HepG2 (cell line): ENCODE measurements around the gene FGD2. TPM values are rescaled to one million over a fixed set of nuclear protein-coding genes. Genes with fewer than 3 reads are reported as not detected.

Source experiments
- ATAC-seq: fragments of 200-7000 bp; cut with Tn5 transposase; 3 replicates; pipeline ENCODE4 v1.9.1; 2020; ENCODE audit warnings: mild to moderate bottlenecking, moderate library complexity
- BruUV-seq: library from RNA; stranded (reverse); fragments of 400-500 nt; replicated peaks from 2 replicates; lab custom pipeline; 2021; lab: Mats Ljungman, UMichigan
- CTCF ChIA-PET: fragments of 300-600 bp; formaldehyde crosslinking; extraction: SDS; loops from one replicate; lab custom pipeline; 2021; ENCODE audit warnings: low total read pairs, inconsistent platforms, low intra/inter-chr PET ratio; lab: Yijun Ruan, JAX
- POLR2A ChIA-PET: fragments of 350-600 bp; sonication (Branson Sonifier 250); formaldehyde crosslinking; loops from one replicate; lab custom pipeline; 2020; ENCODE audit warnings: antibody characterized with exemption, inconsistent platforms; lab: Yijun Ruan, JAX
- DNase-seq: peaks from one replicate; pipeline ENCODE4 v3.0.0-alpha.2; 2015; ENCODE audit warnings: low spot score
- FAIRE-seq: peaks from 3 replicates; lab custom pipeline; 2011; peaks lifted over from hg19 to GRCh38; lab: Jason Lieb, UNC
- H2AFZ ChIP-seq: one replicate; pipeline ENCODE4 v1.6.1; 2011; ENCODE audit warnings: low read length, inconsistent platforms
- H3K27ac ChIP-seq: fragments of 300-600 bp; 3 replicates; pipeline ENCODE4 v1.8.0; 2011; ENCODE audit warnings: mixed run types, mild to moderate bottlenecking, mixed read lengths, low read length, inconsistent platforms; ENCODE audit not compliant: insufficient read depth; ENCODE audit errors: extremely low read length
- H3K27me3 ChIP-seq, 2 experiments: fragments of 200-600 bp in 1 of 2; 2 replicates in 1 of 2; 3 replicates in 1 of 2; pipeline versions ENCODE4 v1.6.0 to v1.8.0; 2011; ENCODE audit warnings: low read length in 2 of 2, mild to moderate bottlenecking in 2 of 2, moderate library complexity in 2 of 2, inconsistent platforms in 1 of 2; ENCODE audit not compliant: insufficient read depth in 2 of 2, control insufficient read depth in 1 of 2
- H3K36me3 ChIP-seq, 2 experiments: fragments of 200-600 bp in 1 of 2; replicated peaks in 1 of 2; 2 replicates in 1 of 2; 3 replicates in 1 of 2; pipeline versions ENCODE4 v1.5.1 to v1.8.0; 2011; ENCODE audit warnings: low read length in 2 of 2, inconsistent platforms in 1 of 2; ENCODE audit not compliant: insufficient read depth in 2 of 2, control insufficient read depth in 1 of 2
- H3K4me1 ChIP-seq: 2 replicates; pipeline ENCODE4 v1.5.1; 2012; ENCODE audit warnings: low read length, inconsistent platforms; ENCODE audit not compliant: insufficient read depth
- H3K4me2 ChIP-seq: 2 replicates; pipeline ENCODE4 v1.6.0; 2011; ENCODE audit warnings: low read depth, low read length, inconsistent platforms
- H3K4me3 ChIP-seq, 3 experiments: fragments of 200-600 bp in 1 of 3; sonication (generic), shearing (Covaris generic) in 1 of 3; replicated peaks in 1 of 3; 2 replicates each; pipeline ENCODE4 v1.5.1; 2011 to 2016; ENCODE audit warnings: low read length in 3 of 3, inconsistent platforms in 2 of 3, low read depth in 2 of 3, mild to moderate bottlenecking in 2 of 3, control low read depth in 1 of 3, mixed read lengths in 1 of 3; ENCODE audit not compliant: insufficient read depth in 1 of 3
- H3K79me2 ChIP-seq: one replicate; pipeline ENCODE4 v1.6.1; 2011; ENCODE audit warnings: low read length, inconsistent platforms; ENCODE audit not compliant: insufficient read depth
- H3K9ac ChIP-seq: 2 replicates; pipeline ENCODE4 v1.6.0; 2011; ENCODE audit warnings: mild to moderate bottlenecking, low read depth, low read length, inconsistent platforms; ENCODE audit not compliant: insufficient read depth
- H3K9me3 ChIP-seq: 2 replicates; pipeline ENCODE4 v1.5.1; 2012; ENCODE audit warnings: mild to moderate bottlenecking, low read length
- H4K20me1 ChIP-seq: 2 replicates; pipeline ENCODE4 v1.6.0; 2011; ENCODE audit warnings: inconsistent platforms, mild to moderate bottlenecking, low read length, moderate library complexity; ENCODE audit not compliant: insufficient read depth
- NPAS2 ChIP-seq: sonication (generic); formaldehyde crosslinking; IDR thresholded peaks from 2 replicates; pipeline ENCODE4 v1.8.0; 2022; ENCODE audit warnings: mild to moderate bottlenecking, missing genetic modification reagents, borderline replicate concordance
- PHF21A ChIP-seq: sonication (generic); formaldehyde crosslinking; IDR thresholded peaks from 2 replicates; pipeline ENCODE4 v1.5.0; 2020; ENCODE audit warnings: mild to moderate bottlenecking, missing genetic modification reagents
- PLRG1 ChIP-seq: fragments of 450-650 bp; conservative IDR thresholded peaks from 2 replicates; pipeline ENCODE4 v1.6.1; 2016
- RBFOX2 ChIP-seq: fragments of 200-400 bp; formaldehyde crosslinking; IDR thresholded peaks from 2 replicates; pipeline ENCODE4 v1.6.1; 2017; ENCODE audit warnings: low read depth, mild to moderate bottlenecking, low read length
- ZFP90 ChIP-seq: sonication (generic); formaldehyde crosslinking; IDR thresholded peaks from 2 replicates; pipeline ENCODE4 v1.8.0; 2022; ENCODE audit warnings: missing genetic modification reagents, mild to moderate bottlenecking, inconsistent platforms, borderline replicate concordance
- ZNF430 ChIP-seq: sonication (generic); formaldehyde crosslinking; IDR thresholded peaks from 2 replicates; pipeline ENCODE4 v1.9.0; 2021; ENCODE audit warnings: mild to moderate bottlenecking, missing genetic modification reagents
- WGBS: methylation state at CpG from one replicate; pipeline ENCODE4 v1.1.6; 2017; ENCODE audit warnings: low lambda C conversion rate; 5-methylcytosine and 5-hydroxymethylcytosine counted together
- in situ Hi-C: cut with HindIII; loops from 2 replicates; pipeline ENCODE4 v1.10.0; 2017; ENCODE audit warnings: low pct_unique_long_range_greater_than_20kb; ENCODE audit not compliant: extremely low pct_ligation_motif_present
- intact Hi-C: fragments of 100-400 bp; cut with micrococcal nuclease; formaldehyde crosslinking; loops from one replicate; pipeline ENCODE4 v1.10.0; 2022; ENCODE audit not compliant: unreplicated experiment
- polyA plus RNA-seq, 8 experiments: library from polyadenylated mRNA; depleted of rRNA in 3 of 8; stranded (reverse) in 7 of 8; unstranded in 1 of 8; fragments of >200 nt; fragmentation: Illumina TruSeq in 4 of 8; extraction: Trizol in 4 of 8; gene quantifications; 2 replicates each; pipeline versions ENCODE4 v1.2.1 to v1.2.3, GENCODE V29; 2011 to 2016; ENCODE audit warnings: low read depth in 4 of 8, missing spikeins in 1 of 8, mixed read lengths in 1 of 8; ENCODE audit not compliant: insufficient read depth in 1 of 8
- total RNA-seq, 5 experiments: library from RNA; depleted of rRNA; stranded (reverse); fragments of >200 nt; fragmentation: Illumina TruSeq; extraction: Trizol; gene quantifications; 2 replicates each; pipeline ENCODE4 v1.2.3, GENCODE V29; 2016; ENCODE audit warnings: low read depth in 1 of 5

FGD2 gene
- total and polyA plus RNA-seq, 2 of the 13 experiments (the other 11 are each of a cell fraction or from before 2014, with no cell fraction given) = not detected

DNA sequence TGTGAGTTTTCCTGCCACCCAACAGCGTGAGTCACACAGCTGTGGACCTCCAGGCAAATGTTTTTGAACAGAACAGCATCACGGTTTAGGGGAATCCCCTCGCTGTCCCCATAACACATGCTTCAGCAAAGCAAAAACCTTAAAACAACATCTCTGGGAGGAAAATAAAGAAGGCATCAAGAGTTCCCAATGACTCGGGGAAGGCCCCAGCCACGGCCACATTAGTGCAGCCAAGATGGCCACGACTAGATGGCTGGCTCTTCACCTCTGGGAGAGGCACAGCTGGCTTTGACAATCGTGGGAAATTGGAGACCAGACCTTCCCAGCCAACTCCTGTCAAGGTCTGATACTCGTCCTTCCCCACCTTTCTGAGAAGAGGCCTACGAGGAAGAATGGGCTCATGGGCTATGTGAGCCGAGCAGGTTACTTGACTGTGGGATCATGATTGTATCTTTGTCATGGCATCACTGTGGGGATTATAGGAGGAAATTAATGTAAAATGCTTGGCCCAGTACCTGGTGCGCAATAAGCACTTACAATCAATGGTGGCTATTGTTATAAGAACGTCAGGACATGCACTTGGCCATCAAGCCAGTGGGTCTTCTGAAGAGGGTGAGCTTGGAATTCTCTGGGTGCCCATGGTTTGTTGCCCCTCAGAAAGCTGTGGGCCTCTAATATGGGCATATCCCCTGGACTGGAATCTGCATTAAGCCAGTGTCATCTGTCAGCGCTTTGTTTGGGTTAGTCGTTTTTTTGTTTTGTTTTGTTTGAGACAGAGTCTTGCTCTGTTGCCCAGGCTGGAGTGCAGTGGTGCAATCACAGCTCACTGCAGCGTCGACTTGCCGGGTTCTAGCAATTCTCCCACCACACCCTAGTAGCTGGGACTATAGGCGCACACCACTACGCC lies 43.6 kb downstream of the FGD2 start (continued):
- no peak for TF ChIP-seq ZFP90
- TF ChIP-seq RBFOX2 = no peak
- TF ChIP-seq NPAS2 (CRISPR knock-in tag) = no peak
- TF ChIP-seq PHF21A (CRISPR knock-in tag) = no peak

DNA sequence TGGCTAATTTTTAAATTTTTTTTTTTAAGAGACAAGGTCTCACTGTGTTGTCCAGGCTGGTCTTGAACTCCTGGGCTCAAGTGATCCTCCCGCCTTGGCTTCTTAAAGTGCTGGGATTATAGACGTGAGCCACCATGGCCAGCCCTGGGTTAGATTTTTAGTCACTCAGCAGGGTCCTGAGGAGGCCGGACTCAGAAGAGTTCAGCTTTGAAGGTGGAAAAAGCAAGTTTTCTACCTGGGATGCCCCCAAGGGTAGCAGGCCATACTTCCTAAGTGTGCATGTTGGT lies 44.2 kb downstream of the FGD2 start:
- intact Hi-C loops = loop anchor here (2.0 to 5.0 kb wide), 2 partner anchors 21 to 32 kb away; no protein-coding TSS in a partner anchor
- DNase-seq (no peak), ATAC-seq (no peak), FAIRE-seq (no peak)
- Histone ChIP-seq H4K20me1 (no peaks in the 10 kb centered on the region), H3K4me1 (peaks cover 61% of the 10 kb centered on the region), H3K4me2 (peak overlapping the region; percentile 77; the same call in 1 of the 2 replicates), H3K9ac (no peak overlapping the region), H3K27ac (no peak overlapping the region), H3K27me3 (peaks cover 2 to 17% of the 10 kb centered on the region in 2 experiments; a peak in 4 of 5 replicates), H3K4me3 (no peak overlapping the region), H3K79me2 (no peaks in the 10 kb centered on the region)
- POLR2A ChIA-PET = interaction anchor here (2.5 to 4.1 kb wide), 2 partner anchors 60 to 121 kb away, joined by 15 to 73 read pairs; partner anchors contain the start of gene PIM1
- in situ Hi-C loops = loop anchor here (5.0 kb wide), 3 partner anchors 53 to 158 kb away; partner anchors contain the start of gene PIM1
- TF ChIP-seq ZNF430 (CRISPR knock-in tag) (0 out of 2 replicates have a peak, but pooled peaks have one; percentile 26), PLRG1 (no peak)
- TF ChIP-seq, all 625 proteins: peak for 1
- 82% methylated on average over 3 of the region's 3 CpGs for WGBS
- CTCF ChIA-PET = interaction anchor here (2.3 kb wide), 1 partner anchor 158 kb away, joined by 18 read pairs; no protein-coding TSS in a partner anchor
- no TSS peak for BruUV-seq
- H3K9me3 ChIP-seq = no peaks in the 10 kb centered on the region
- no peak overlapping the region for H2AFZ ChIP-seq
- no peaks in the 10 kb centered on the region for H3K36me3 ChIP-seq
